ENCODE results near the gene KSR1.

GRCh38 chr17:27422601-27423000 is 33.6 kb upstream of the KSR1 start:
- TF ChIP-seq POLR2AphosphoS5 (IDR thresholded peaks at IDR 0.05; ENCODE audit: low read depth, low read length), result no peak
- no peak for TF ChIP-seq CTCF (IDR thresholded peaks at IDR 0.05; ENCODE audit: control extremely low read depth in 1 of 3, insufficient read depth in 1 of 3, low read depth in 1 of 3, low read length in 3 of 3)
- TF ChIP-seq CBX8 (IDR thresholded peaks at IDR 0.05; ENCODE audit: borderline replicate concordance, low read depth, low read length), result no peak

Data from H1 (cell line).